Measurements from ENCODE around the gene NT5DC2.

Gene NT5DC2

DNA sequence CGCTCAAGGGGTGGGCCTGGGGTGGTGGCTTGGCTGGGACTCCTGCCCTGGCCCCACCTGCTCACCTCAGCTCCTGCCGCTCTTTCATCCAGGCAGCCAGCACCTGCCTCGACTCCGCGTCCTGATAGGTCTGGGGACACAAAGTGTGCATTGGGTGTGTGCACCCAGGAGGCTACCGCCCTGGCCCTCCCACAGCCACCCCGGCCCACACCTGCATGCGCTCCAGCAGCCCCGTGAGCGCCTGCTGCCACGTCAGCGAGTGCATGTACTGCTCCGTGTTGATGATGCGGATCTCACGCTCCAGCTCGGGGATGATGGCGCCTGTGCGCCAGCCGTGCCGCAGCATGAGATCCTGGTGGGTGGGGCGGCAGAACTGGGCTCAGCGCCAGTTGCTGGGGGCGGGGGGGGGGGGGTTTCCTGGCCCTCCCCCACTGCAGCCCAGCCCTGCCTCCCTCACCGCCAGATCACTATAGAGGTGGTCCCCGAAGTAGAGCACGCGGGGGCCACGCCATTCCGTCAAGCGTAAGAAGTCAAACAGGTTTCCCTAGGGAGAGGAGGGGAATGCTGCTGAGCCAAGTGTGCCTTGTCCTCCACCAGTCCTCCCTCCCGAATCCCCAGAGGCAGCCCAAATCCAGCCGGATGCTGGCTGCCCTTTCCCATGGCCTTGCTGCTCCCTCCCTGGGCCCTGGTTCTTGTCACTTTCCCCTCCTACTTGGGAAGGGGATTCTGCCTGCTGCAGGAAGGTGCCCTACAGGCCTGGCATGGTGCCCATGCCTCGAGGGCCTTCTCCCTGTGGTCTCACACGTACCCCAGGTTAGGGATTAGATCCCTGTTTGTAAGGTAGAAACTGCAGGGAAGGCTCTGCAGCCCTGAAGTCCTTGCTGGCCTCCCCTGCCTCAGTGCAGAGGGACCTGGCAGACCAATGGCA, 8.6 kb downstream of the NT5DC2 start:
- DNase-seq (ENCODE audit: low spot score), result no peak

DNA sequence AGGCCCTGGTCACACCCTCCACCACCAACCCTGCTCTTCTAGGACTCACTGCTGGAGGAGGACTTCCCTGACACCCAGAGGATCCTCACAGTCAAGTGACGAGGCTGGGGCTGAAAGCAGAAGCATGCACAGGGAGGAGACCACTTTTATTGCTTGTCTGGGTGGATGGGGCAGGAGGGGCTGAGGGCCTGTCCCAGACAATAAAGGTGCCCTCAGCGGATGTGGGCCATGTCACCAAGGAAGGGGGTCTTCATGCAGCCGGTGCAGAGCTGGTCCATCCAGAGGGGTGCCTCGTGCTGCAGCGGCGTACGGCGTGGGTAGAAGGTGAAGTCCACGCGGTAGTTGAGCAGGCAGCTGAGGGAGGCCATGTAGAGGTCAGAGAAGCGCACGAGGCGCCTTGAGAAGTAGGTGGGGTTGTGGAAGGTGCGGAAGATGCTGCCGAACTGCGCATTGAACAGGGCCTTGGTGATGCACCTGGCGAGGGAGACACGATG, 9.4 kb downstream of the NT5DC2 start:
- DNase-seq (ENCODE audit: low spot score), result no peak

DNA sequence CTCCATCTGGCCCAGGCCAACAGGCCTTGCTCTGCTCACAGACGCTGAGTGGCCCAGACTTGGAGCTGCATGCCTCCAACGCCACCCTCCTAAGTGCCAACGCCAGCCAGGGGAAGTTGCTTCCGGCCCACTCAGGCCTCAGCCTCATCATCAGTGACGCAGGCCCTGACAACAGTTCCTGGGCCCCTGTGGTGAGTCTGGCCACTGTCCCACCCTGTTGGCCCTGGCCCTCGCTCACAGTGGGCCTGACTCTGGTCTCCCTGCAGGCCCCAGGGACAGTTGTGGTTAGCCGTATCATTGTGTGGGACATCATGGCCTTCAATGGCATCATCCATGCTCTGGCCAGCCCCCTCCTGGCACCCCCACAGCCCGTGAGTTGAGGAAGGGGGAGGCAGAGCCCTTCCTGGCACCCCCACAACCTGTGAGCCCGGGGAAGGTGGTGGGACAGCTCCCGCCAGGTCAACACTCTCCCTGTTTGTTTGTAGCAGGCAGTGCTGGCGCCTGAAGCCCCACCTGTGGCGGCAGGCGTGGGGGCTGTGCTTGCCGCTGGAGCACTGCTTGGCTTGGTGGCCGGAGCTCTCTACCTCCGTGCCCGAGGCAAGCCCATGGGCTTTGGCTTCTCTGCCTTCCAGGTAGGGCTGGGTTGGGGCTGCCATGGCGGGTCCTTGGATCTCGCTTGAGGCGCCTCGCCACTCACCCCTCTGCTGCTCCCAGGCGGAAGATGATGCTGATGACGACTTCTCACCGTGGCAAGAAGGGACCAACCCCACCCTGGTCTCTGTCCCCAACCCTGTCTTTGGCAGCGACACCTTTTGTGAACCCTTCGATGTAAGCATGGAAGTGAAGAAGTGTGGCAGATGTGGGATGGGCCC, 10.0 kb downstream of the NT5DC2 start:
- no peak for DNase-seq (ENCODE audit: low spot score)

DNA sequence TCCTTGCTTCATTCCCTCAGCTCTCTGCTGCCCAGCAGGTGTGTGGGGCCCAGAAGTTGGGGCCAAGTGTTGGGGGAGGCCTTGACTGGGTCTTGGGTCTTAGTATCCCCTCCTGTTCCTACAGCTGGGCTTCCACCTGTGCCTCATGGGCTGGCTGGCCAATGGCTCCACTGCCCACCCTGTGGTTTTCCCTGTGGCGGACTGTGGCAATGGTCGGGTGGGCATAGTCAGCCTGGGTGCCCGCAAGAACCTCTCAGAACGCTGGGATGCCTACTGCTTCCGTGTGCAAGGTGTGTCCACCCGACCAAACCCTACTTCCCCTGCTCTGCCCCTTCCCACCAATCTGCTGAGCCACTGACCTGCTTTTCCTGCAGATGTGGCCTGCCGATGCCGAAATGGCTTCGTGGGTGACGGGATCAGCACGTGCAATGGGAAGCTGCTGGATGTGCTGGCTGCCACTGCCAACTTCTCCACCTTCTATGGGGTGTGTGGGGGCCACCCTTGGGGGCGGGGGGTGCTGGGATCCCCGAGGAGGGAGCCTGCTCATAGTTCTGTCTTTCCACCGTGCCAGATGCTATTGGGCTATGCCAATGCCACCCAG, 10.9 kb downstream of the NT5DC2 start:
- DNase-seq (ENCODE audit: low spot score), result no peak

DNA sequence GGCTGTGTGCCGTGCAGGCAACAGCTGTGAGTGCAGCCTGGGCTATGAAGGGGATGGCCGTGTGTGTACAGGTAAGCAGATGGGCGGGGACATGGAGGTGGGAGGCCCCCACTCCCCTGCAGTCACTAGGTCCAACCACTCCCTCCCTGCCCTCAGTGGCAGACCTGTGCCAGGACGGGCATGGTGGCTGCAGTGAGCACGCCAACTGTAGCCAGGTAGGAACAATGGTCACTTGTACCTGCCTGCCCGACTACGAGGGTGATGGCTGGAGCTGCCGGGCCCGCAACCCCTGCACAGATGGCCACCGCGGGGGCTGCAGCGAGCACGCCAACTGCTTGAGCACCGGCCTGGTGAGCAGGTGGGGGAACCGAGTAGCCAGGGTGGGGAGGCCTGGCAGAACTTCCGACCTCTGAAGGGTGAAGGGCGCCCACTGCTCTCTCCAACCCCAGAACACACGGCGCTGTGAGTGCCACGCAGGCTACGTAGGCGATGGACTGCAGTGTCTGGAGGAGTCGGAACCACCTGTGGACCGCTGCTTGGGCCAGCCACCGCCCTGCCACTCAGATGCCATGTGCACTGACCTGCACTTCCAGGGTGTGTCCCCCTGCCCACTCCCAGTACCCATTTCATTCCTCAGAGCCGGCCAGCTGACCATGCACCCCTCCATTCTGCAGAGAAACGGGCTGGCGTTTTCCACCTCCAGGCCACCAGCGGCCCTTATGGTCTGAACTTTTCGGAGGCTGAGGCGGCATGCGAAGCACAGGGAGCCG, 11.6 kb downstream of the NT5DC2 start:
- no peak for DNase-seq (ENCODE audit: low spot score)

DNA sequence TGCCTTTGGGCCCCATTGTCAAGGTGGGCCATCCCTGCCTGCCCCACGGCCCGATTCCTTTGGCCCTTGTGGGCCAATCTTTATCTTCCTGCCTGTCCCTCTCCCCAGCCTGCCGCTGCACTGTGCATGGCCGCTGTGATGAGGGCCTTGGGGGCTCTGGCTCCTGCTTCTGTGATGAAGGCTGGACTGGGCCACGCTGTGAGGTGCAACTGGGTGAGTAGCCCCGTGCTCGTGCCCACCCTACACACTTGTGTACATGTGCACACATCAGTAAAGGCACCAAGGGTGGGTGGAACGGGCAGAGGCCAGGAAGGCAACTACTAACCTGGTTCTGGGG, 12.2 kb downstream of the NT5DC2 start:
- DNase-seq (ENCODE audit: low spot score), result no peak

DNA sequence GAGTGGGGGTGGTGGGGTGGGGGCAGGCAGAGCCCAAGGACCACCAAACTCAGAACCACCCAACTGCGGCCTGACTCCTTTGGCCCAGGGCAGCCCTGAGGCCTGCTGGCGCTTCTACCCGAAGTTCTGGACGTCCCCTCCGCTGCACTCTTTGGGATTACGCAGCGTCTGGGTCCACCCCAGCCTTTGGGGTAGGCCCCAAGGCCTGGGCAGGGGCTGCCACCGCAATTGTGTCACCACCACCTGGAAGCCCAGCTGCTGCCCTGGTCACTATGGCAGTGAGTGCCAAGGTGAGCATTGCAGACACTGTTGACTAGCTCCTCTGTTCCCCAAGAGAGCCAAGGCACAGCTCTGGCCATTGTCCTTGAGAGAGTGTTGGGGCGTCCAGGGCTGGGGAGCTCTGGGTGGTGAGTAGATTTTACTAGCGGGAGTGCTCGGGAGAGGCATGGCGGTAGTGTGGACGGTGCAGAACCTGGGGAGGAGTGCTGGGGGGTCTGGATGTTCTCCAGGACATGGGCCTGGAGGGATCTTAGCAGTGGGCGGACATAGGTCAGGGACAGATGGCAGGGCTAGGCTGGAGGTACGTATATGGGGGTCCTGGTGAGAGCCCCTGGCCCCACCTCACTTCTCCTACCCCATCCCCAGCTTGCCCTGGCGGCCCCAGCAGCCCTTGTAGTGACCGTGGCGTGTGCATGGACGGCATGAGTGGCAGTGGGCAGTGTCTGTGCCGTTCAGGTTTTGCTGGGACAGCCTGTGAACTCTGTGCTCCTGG, 12.8 kb downstream of the NT5DC2 start:
- DNase-seq (ENCODE audit: low spot score), result no peak

DNA sequence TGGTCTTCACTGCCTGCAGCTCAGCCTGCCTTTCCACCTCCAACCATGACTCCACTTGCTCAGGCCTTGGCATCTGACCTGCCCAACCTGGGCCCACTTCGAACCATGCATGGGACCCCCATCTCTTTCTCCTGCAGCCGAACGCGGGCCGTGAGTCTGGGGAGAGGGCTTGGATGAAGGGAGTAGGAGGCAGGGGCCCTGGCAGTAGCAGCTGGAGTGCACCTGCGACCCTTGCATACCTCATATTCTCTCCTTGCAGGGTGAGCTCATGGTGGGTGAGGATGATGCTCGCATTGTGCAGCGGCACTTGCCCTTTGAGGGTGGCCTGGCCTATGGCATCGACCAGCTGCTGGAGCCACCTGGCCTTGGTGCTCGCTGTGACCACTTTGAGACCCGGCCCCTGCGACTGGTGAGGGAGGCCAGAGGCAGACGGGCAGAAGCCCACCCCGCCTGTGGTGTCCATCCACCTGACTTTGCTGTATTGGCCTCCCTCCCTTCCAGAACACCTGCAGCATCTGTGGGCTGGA, 13.5 kb downstream of the NT5DC2 start:
- no peak for DNase-seq (ENCODE audit: low spot score)

DNA sequence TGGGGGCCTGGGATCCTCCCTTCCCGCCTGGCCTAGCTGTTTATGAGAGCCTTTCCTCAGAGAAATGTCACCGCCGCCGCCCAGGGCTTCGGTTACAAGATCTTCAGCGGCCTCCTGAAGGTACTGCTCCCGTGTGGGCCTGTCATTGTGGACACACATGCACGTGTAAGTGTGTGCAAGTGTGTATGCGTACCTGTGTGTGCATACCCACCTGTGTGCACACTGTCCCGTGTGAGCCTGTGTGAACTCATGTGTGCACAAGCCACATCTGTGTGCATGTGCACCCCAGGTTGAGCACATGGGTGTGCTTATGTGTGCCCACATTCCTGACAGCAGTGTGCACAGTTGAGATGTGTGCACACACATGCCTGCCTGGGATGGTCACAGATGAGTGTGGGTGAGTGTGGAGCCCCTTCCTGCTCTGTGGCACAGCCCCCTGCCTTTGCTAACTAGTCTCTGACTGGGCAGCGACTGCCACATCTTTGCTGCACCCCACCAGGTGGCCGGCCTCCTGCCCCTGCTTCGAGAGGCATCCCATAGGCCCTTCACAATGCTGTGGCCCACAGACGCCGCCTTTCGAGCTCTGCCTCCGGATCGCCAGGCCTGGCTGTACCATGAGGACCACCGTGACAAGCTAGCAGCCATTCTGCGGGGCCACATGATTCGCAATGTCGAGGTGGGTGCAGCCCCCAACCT, 14.1 kb downstream of the NT5DC2 start:
- no peak for DNase-seq (ENCODE audit: low spot score)

DNA sequence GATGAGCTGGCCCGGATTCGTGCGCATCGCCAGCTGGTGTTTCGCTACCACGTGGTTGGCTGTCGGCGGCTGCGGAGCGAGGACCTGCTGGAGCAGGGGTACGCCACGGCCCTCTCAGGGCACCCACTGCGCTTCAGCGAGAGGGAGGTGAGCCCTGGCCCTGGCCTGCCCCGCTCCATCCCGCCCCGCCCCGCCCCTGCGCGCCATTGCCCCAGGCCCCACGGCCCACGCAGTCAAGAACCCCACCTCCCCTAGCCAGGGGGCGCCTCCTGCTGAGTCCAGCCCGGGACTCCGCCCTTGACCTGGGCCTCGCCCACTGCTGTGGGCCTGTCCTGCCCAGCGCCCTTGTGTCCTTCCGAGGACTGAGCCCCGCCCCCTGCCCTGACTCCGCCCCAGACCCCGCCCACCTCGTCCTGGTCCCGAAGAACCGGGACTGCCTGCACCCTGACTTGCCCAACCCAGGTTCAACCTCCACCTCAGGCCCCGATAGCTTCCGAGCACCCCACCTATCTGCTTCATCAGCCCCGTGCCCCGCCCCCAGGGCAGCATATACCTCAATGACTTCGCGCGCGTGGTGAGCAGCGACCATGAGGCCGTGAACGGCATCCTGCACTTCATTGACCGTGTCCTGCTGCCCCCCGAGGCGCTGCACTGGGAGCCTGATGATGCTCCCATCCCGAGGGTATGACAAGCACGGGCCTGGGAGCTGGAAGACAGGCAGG, 14.8 kb downstream of the NT5DC2 start:
- no peak for DNase-seq (ENCODE audit: low spot score)

DNA sequence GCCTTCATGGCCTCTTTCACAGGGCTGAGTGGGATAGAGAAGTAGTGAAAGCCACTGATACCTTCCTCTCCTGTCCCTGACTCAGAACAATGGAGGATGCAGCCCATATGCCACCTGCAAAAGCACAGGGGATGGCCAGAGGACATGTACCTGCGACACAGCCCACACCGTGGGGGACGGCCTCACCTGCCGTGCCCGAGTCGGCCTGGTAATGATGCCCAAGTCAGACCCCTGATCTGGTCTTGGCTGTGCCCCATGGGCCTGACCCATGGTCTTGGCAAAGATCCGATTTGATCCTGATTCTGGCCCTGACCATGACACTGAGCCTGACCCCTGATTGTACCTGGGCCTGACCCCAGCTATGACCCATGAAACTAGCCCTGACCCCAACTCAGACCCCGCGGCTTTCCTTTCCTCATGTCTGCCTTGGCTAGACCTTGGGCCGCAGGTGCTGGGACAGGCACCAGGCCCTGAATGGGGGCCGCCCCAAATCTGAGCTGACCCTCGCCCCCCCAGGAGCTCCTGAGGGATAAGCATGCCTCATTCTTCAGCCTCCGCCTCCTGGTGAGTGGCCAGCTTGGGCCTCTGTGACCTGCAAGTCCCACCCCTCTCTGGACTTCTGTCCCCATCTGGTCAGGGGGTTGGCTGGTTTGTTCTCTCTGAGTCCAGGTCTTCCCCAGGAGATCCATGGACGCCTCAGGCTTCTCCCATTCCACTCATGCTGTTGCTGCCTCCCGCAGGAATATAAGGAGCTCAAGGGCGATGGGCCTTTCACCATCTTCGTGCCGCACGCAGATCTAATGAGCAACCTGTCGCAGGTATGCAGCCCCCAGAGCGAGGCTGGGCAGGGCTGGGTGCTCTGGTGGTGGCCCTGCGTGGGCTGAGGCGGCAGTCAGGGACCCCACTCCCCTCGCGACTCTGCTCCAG, 15.6 kb downstream of the NT5DC2 start:
- DNase-seq (ENCODE audit: low spot score), result no peak

DNA sequence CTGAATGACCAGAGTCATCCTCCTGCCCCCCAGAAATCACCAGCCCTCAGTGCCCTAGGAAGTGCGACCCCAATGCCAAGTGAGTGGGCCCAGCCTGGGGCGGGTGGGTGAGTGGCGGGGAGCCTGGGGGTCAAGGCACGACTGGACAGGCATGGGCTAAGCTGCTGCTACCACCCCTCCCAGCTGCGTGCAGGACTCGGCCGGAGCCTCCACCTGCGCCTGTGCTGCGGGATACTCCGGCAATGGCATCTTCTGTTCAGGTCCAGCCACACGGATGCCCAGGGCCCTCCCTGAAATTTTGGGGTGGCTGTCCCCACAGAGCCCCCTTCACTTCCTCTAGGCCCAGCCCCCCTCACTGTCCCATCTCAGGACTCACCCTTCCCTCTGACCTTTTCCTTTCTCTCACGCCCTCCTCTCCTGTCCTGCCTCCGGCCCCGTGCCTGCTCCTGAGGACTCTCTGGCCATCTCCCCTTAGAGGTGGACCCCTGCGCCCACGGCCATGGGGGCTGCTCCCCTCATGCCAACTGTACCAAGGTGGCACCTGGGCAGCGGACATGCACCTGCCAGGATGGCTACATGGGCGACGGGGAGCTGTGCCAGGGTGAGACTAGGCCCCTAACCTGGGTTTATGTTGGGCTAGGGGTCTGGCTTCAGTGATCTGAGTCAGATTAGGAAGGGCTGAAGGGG, 17.0 kb downstream of the NT5DC2 start:
- DNase-seq (ENCODE audit: low spot score), result no peak

DNA sequence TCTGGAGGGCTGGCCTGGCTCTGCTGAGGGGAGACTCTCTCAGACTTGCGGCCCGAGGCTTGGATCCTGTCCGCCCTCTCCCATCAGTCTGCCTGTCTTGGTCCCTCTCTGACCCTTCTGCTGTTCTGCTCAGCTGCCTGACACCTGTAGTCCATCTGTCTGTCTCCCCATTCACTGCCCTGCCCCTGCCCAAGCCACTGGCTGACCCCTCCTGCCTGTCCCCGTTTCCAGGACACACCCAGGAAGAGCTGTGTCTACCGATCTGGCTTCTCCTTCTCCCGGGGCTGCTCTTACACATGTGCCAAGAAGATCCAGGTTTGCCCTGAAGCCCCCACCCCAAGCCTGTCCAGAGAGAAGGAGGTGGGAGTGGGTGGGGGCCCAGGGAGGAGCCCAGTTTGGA, 18.5 kb downstream of the NT5DC2 start:
- no peak for DNase-seq (ENCODE audit: low spot score)

DNA sequence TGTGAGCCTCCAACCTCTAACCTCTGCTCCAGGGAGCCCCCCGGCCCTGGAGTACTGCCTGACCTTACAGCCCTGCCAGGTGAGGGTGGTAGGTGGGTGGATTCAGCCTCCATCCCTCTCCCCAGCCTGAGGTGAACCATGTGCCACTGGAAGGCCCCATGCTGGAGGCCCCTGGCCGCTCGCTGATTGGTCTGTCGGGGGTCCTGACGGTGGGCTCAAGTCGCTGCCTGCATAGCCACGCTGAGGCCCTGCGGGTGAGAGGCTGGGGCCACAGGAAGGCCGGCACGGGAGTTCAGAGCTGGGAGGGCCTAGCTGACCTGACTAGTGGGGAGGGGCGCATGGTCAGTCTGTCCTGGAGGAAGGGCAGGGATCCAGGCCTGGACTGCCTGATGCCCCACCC, 19.1 kb downstream of the NT5DC2 start:
- DNase-seq (ENCODE audit: low spot score), result no peak

DNA sequence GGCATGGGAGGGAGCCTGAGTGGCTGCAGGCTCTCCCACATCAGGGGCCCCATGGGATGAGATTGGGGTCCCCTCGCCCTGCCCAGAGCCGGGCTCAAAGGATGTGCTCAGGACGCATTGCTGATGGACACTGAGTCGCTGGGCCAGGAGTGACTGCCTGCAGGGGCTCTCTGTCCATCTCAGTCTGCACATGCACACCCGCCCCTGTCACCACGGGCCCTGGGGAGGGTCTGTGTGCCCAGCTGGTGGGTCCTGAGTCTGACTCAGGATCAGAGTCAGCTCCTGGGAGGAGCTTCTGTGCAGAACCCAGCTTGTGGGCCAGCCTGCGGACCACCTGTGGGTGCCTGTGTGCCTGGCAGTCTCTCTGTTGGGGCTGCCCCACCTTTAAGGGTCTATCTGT, 20.4 kb downstream of the NT5DC2 start:
- no peak for DNase-seq (ENCODE audit: low spot score)

DNA sequence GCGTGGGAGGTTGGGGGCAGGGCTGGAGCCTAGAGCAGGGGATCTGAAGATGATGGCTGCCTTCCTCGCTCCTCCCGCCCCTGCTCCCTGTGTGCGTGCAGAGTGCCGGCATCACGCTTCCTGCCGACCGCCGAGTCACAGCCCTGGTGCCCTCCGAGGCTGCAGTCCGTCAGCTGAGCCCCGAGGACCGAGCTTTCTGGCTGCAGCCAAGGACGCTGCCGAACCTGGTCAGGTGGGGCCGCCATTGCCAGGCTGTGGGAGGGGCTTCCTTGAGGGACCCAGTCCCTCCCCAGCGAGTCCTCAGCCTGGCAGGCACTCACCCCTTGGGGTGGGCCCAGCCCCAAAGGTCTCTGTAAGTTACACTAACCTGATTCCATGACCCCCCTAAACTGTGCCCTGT, 20.9 kb downstream of the NT5DC2 start:
- DNase-seq (ENCODE audit: low spot score), result no peak

DNA sequence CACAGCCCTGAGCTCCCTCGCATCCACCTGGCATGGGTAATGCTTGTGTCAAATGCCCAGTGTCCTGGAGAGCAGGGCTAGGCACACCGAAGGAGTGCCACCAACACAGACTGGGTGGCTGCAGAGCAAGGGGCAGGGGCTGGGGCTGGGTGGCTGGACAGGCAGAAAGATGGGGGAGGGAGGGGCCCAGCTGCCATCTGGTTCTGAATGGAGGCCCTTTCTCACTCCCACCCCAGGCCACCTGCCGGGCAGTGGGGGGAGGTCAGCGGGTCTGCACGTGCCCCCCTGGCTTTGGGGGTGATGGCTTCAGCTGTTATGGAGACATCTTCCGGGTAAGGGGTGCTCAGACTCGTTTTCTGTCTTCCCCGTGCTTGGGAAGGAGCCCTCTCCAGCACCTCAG, 21.6 kb downstream of the NT5DC2 start:
- no peak for DNase-seq (ENCODE audit: low spot score)

DNA sequence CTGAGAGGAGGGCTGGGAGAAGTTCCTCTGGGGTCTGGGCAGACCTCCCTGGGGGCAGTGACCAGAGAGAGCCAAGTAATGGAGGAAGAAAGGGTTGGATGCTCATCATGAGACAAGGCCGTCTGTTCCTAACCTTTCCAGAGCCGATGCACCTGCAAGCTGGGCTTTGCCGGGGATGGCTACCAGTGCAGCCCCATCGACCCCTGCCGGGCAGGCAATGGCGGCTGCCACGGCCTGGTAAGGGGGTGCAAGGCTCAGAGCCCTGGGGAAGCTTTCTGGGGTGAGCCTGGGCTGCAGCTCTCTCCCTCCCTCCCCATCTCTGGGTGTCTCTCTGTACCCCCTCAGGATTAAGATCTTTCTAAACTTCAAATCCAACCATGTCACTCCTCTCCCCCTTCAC, 22.1 kb downstream of the NT5DC2 start:
- DNase-seq (ENCODE audit: low spot score), result no peak
